Panc1 (cell line): ENCODE data around the gene S100PBP. TPM values are rescaled to one million over a fixed set of nuclear protein-coding genes. Genes with fewer than 3 reads are reported as not detected.

ENCODE experiments used
- ATAC-seq: fragments of 200-7000 bp; cut with Tn5 transposase; 2 replicates; pipeline ENCODE4 v1.9.1; 2020; ENCODE audit warnings: mild to moderate bottlenecking, moderate library complexity
- BruUV-seq: library from RNA; stranded (reverse); fragments of 400-500 nt; replicated peaks from 2 replicates; lab custom pipeline; 2021; lab: Mats Ljungman, UMichigan
- CTCF ChIA-PET: fragments of 300-600 bp; sonication (Branson Sonifier 250); formaldehyde crosslinking; loops from one replicate; lab custom pipeline; 2022; ENCODE audit warnings: antibody characterized with exemption; lab: Charles Lee
- POLR2A ChIA-PET: fragments of 300-600 bp; sonication (Branson Sonifier 250); formaldehyde crosslinking; loops from one replicate; lab custom pipeline; 2022; ENCODE audit warnings: antibody characterized with exemption; lab: Charles Lee
- DNase-seq: peaks from one replicate; pipeline ENCODE4 v3.0.0-alpha.2; 2010; ENCODE audit warnings: low read depth, low spot score
- H3K27ac ChIP-seq: 2 replicates; pipeline ENCODE4 v1.5.1; 2011; ENCODE audit warnings: mild to moderate bottlenecking, low read length, inconsistent platforms
- H3K27me3 ChIP-seq: fragments of 200-500 bp; sonication (Bioruptor generic); 2 replicates; pipeline ENCODE4 v1.6.0; 2014; ENCODE audit warnings: low read length, inconsistent platforms; ENCODE audit not compliant: control insufficient read depth, insufficient read depth
- H3K36me3 ChIP-seq: fragments of 200-500 bp; sonication (Bioruptor generic); 2 replicates; pipeline ENCODE4 v1.5.1; 2014; ENCODE audit warnings: inconsistent platforms, mild to moderate bottlenecking, low read length, moderate library complexity; ENCODE audit not compliant: control insufficient read depth, insufficient read depth
- H3K4me1 ChIP-seq: 2 replicates; pipeline ENCODE4 v1.5.1; 2011; ENCODE audit warnings: inconsistent platforms, mild to moderate bottlenecking, low read length, moderate library complexity; ENCODE audit not compliant: control insufficient read depth, insufficient read depth
- H3K4me3 ChIP-seq, 2 experiments: 2 replicates each; pipeline ENCODE4 v1.5.1; 2011 to 2012; ENCODE audit warnings: low read depth in 2 of 2, low read length in 2 of 2, mild to moderate bottlenecking in 2 of 2, inconsistent platforms in 1 of 2, moderate library complexity in 1 of 2
- H3K9me3 ChIP-seq: fragments of 200-500 bp; sonication (Bioruptor generic); 2 replicates; pipeline ENCODE4 v1.5.1; 2014; ENCODE audit warnings: low read depth, mild to moderate bottlenecking, inconsistent platforms, low read length, moderate library complexity; ENCODE audit not compliant: control insufficient read depth, insufficient read depth
- CTCF ChIP-seq: fragments of 450-650 bp; IDR thresholded peaks from 2 replicates; pipeline ENCODE4 v1.5.1; 2017; ENCODE audit warnings: mild to moderate bottlenecking
- POLR2AphosphoS5 ChIP-seq: IDR thresholded peaks from 2 replicates; pipeline ENCODE4 v1.6.1; 2012; ENCODE audit warnings: mild to moderate bottlenecking, low read depth, low read length, moderate library complexity
- REST ChIP-seq, 2 experiments: IDR thresholded peaks; 2 replicates each; pipeline ENCODE4 v1.6.1; 2011 to 2012; ENCODE audit warnings: low read depth in 2 of 2, control low read depth in 1 of 2, low read length in 1 of 2, mild to moderate bottlenecking in 1 of 2, moderate library complexity in 1 of 2; ENCODE audit not compliant: insufficient read depth in 1 of 2
- SIN3A ChIP-seq: IDR thresholded peaks from 2 replicates; pipeline ENCODE4 v1.6.1; 2012; ENCODE audit warnings: low read depth, mild to moderate bottlenecking, low read length, moderate library complexity, borderline replicate concordance; ENCODE audit not compliant: insufficient read depth
- TCF7L2 ChIP-seq: IDR thresholded peaks from 2 replicates; pipeline ENCODE4 v1.6.1; 2011; ENCODE audit warnings: mild to moderate bottlenecking, low read depth, low read length, inconsistent platforms
- in situ Hi-C: cut with HindIII; loops from 2 replicates; pipeline ENCODE4 v1.10.0; 2016; ENCODE audit warnings: low sequenced_read_pairs, low pct_unique_long_range_greater_than_20kb
- intact Hi-C: fragments of 100-400 bp; cut with micrococcal nuclease; formaldehyde crosslinking; loops from one replicate; pipeline ENCODE4 v1.10.0; 2022; ENCODE audit not compliant: unreplicated experiment
- total RNA-seq: library from RNA; stranded (reverse); gene quantifications from one replicate; pipeline ENCODE4 v1.2.1, GENCODE V29; 2021; ENCODE audit not compliant: unreplicated experiment

Gene S100PBP
- total RNA-seq, 1 experiment from 2014 or later, result 55.4 TPM

GRCh38 chr1:32906654-32907053, 89.2 kb downstream of the S100PBP start:
- CTCF ChIA-PET, result no interaction called here
- DNase-seq, result no peak
- Histone ChIP-seq H3K9me3 (no peaks in the 10 kb centered on the region), H3K27ac (no peak overlapping the region), H3K4me1 (no peaks in the 10 kb centered on the region), H3K36me3 (no peaks in the 10 kb centered on the region), H3K4me3 (no peak overlapping the region), H3K27me3 (no peaks in the 10 kb centered on the region)
- in situ Hi-C loops, result no loop called here
- no peak for ATAC-seq
- intact Hi-C loops, result no loop called here
- no TSS peak for BruUV-seq
- POLR2A ChIA-PET, result no interaction called here
- TF ChIP-seq CTCF (no peak), REST (IDR thresholded peaks at IDR 0.05; ENCODE audit: insufficient read depth in 1 of 2, low read depth in 2 of 2, low read length in 1 of 2) (no peak), SIN3A (no peak), POLR2AphosphoS5 (no peak), TCF7L2 (no peak)

GRCh38 chr1:32907435-32907834, 90.0 kb downstream of the S100PBP start:
- POLR2A ChIA-PET, result no interaction called here

More at GRCh38 chr1:32907435-32907834, 90.0 kb downstream of the S100PBP start:
- in situ Hi-C loops (no loop called here), intact Hi-C loops (no loop called here)
- no peak for TF ChIP-seq REST (IDR thresholded peaks at IDR 0.05; ENCODE audit: insufficient read depth in 1 of 2, low read depth in 2 of 2, low read length in 1 of 2)
- Histone ChIP-seq H3K27ac (no peak overlapping the region), H3K36me3 (no peaks in the 10 kb centered on the region), H3K4me1 (no peaks in the 10 kb centered on the region), H3K27me3 (no peaks in the 10 kb centered on the region), H3K9me3 (no peaks in the 10 kb centered on the region), H3K4me3 (no peak overlapping the region)
- CTCF ChIA-PET, result no interaction called here
- BruUV-seq, result no TSS peak
- ATAC-seq (no peak), DNase-seq (no peak)

Other genes with a start within 250 kb of the S100PBP start
- 78.9 TPM for gene ZBTB8OS, start 167.1 kb upstream of the S100PBP start, total RNA-seq
- 376 TPM for gene RBBP4, start 166.4 kb upstream of the S100PBP start, total RNA-seq
- 1.3 TPM for gene SYNC, start 114.9 kb upstream of the S100PBP start, total RNA-seq
- gene YARS1, start 295 bp upstream of the S100PBP start, total RNA-seq, result 120 TPM
- 2.6 TPM for gene FNDC5, start 53.3 kb downstream of the S100PBP start, total RNA-seq
- gene HPCA, start 68.8 kb downstream of the S100PBP start, total RNA-seq, result 1.2 TPM
- 61.5 TPM for gene TMEM54, start 83.7 kb downstream of the S100PBP start, total RNA-seq
- gene RNF19B, start 147.2 kb downstream of the S100PBP start, total RNA-seq, result 29.1 TPM
- 213 TPM for gene AK2, start 219.2 kb downstream of the S100PBP start, total RNA-seq